Left ventricle myocardium inferior (tissue), 1 donor: ENCODE results near the gene FRMPD2. TPM values are rescaled to one million over a fixed set of nuclear protein-coding genes. Genes with fewer than 3 reads are reported as not detected.

Experiments
- DNase-seq: peaks from one replicate; pipeline ENCODE4 v3.0.0-alpha.2; 2020
- H3K27ac ChIP-seq: fragments of 200-600 bp; replicated peaks from 2 replicates; pipeline ENCODE4 v1.8.0; 2021
- H3K27me3 ChIP-seq: fragments of 200-600 bp; 2 replicates; pipeline ENCODE4 v1.8.0; 2021; ENCODE audit warnings: low read depth
- H3K36me3 ChIP-seq: fragments of 200-600 bp; 2 replicates; pipeline ENCODE4 v1.8.0; 2021
- H3K4me1 ChIP-seq: fragments of 200-600 bp; 2 replicates; pipeline ENCODE4 v1.8.0; 2021
- H3K4me3 ChIP-seq: fragments of 200-600 bp; 2 replicates; pipeline ENCODE4 v1.8.0; 2021; ENCODE audit warnings: mild to moderate bottlenecking, moderate library complexity
- H3K9me3 ChIP-seq: fragments of 200-600 bp; replicated peaks from 2 replicates; pipeline ENCODE4 v1.8.0; 2021
- CTCF ChIP-seq: fragments of 200-600 bp; IDR thresholded peaks from 2 replicates; pipeline ENCODE4 v1.8.0; 2021; ENCODE audit warnings: antibody characterized with exemption, mild to moderate bottlenecking, borderline replicate concordance
- intact Hi-C: fragments of 100-400 bp; cut with micrococcal nuclease; formaldehyde crosslinking; loops from one replicate; pipeline ENCODE4 v1.11.0; 2022
- total RNA-seq: library from RNA; stranded (reverse); fragmentation: NEBNext Ultra II Directional; extraction: Animal tissue kit (Norgen Biotek cat#: 25700); gene quantifications from one replicate; pipeline ENCODE4 v1.2.1, GENCODE V29; 2021
- donor health status: DM: no; HTN: yes; CAD: no; lungs with severe emphysema.

FRMPD2 gene
- total RNA-seq, 1 donor from 2014 or later = 0.38 TPM

GRCh38 chr10:48272682-48273081 lies 1.8 kb downstream of the FRMPD2 start:
- Histone ChIP-seq H3K27ac (no peak overlapping the region), H3K9me3 (peaks cover 6% of the 10 kb centered on the region), H3K27me3 (no peaks in the 10 kb centered on the region), H3K4me1 (no peaks in the 10 kb centered on the region), H3K4me3 (no peak overlapping the region), H3K36me3 (no peaks in the 10 kb centered on the region)
- TF ChIP-seq CTCF = no peak
- DNase-seq = no peak
- intact Hi-C loops = no loop called here

DNA sequence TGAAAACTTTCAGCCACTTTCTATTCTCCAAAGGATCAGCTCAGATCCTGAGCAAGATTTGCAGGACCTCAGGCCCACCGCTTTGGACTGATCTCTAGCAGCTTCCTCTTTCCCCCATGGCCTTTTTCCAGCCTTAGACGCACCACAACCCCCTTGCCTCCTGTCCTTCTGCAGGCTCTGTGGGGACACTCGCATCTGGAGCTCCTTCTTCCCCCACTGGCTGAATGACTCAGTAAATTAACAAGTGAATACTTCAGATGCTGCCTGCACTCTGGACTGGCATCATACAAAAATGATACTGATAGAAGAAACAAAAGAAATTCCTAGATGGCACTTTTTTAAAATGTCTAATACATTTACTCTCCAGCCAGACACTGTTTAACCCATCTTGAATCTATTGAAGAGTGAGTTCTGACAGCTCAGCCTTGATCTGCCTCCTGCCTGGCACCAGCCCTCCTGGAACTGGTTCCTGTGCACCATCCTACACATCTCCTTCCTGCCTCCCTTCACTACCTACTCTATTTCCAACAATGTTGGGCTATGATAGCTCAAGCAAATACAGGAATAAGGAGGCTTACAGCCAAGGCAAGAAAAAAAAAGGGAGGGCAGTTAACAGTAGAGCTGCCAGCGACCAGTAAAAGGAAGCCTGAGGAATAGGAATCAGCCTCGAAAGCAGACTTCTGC lies 3.3 kb downstream of the FRMPD2 start:
- intact Hi-C loops = no loop called here
- no peak overlapping the region for H3K27ac ChIP-seq

DNA sequence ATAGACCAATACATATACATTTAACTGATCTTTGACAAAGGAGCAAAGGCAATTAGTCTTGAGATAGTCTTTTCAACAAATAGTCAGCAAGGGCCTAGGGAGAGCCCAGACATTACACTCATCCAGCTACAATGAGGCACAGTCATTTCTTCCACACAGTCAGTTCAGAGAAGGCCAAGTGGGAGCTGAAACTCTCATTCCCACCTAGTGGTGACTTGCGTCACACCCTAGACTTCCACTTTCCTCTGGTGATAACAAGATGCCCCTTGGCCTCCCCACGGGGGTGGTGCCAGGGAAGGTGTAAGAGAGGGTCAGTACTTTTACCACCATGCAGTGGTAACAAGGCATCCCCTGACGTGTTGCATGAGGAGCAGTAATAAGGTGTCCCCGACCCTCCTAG lies 8.0 kb downstream of the FRMPD2 start:
- DNase-seq = no peak
- H3K36me3 ChIP-seq = no peaks in the 10 kb centered on the region
- no peaks in the 10 kb centered on the region for H3K27me3 ChIP-seq
- no peak overlapping the region for H3K4me3 ChIP-seq
- H3K27ac ChIP-seq = no peak overlapping the region
- H3K9me3 ChIP-seq = peaks cover 13% of the 10 kb centered on the region
- intact Hi-C loops = no loop called here
- H3K4me1 ChIP-seq = no peaks in the 10 kb centered on the region
- no peak for TF ChIP-seq CTCF

More for the DNA sequence above, 3.3 kb downstream of the FRMPD2 start:
- Histone ChIP-seq H3K9me3 (peaks cover 6% of the 10 kb centered on the region), H3K27me3 (no peaks in the 10 kb centered on the region), H3K36me3 (no peaks in the 10 kb centered on the region), H3K4me1 (no peaks in the 10 kb centered on the region), H3K4me3 (no peak overlapping the region)
- no peak for DNase-seq
- no peak for TF ChIP-seq CTCF

GRCh38 chr10:48258105-48258504 lies 16.4 kb downstream of the FRMPD2 start:
- TF ChIP-seq CTCF = no peak

GRCh38 chr10:48257407-48257961 lies 17.0 kb downstream of the FRMPD2 start:
- Histone ChIP-seq H3K27me3 (no peaks in the 10 kb centered on the region), H3K36me3 (no peaks in the 10 kb centered on the region), H3K4me1 (peaks cover 3% of the 10 kb centered on the region), H3K4me3 (no peak overlapping the region), H3K27ac (no peak overlapping the region), H3K9me3 (no peaks in the 10 kb centered on the region)
- no peak for TF ChIP-seq CTCF
- intact Hi-C loops = no loop called here
- DNase-seq = no peak

More at GRCh38 chr10:48258105-48258504, 16.4 kb downstream of the FRMPD2 start:
- Histone ChIP-seq H3K9me3 (no peaks in the 10 kb centered on the region), H3K27me3 (no peaks in the 10 kb centered on the region), H3K4me3 (no peak overlapping the region), H3K4me1 (peaks cover 3% of the 10 kb centered on the region), H3K27ac (no peak overlapping the region), H3K36me3 (no peaks in the 10 kb centered on the region)
- DNase-seq = no peak
- intact Hi-C loops = no loop called here
